Measurements from ENCODE around the gene MRFAP1.

DNA sequence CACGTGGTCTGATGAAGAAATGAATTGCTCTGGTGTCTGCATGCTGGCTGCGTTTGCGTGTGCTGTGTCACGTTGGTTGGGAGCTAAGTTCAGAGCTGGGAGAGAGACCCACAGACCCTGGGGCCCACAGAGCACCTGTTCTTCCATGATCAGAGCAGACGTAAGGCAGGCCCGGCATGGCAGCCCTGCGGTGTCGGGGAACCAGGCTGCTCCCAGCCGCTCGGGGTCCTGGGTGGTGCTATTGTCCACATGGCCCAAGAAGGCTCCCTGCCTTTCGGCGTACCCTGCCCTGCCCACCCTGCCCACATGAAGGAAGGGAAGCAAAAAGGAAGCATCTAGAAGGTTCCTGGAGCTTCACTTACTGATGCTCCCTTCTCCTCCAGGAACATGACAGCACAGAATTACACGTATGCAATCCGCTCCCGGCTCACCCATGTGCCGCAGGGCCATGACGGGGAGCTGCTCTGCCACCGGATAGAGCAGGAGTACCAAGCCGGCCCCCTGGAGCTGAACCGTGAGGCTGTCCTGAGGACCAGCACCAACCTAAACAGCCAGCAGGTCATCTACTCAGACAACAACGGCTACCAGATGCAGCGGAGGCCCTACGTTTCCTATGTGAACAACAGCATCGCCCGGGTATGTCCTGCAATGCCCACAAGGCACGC lies 30.9 kb upstream of the MRFAP1 start:
- TF ChIP-seq, protein P1, sequence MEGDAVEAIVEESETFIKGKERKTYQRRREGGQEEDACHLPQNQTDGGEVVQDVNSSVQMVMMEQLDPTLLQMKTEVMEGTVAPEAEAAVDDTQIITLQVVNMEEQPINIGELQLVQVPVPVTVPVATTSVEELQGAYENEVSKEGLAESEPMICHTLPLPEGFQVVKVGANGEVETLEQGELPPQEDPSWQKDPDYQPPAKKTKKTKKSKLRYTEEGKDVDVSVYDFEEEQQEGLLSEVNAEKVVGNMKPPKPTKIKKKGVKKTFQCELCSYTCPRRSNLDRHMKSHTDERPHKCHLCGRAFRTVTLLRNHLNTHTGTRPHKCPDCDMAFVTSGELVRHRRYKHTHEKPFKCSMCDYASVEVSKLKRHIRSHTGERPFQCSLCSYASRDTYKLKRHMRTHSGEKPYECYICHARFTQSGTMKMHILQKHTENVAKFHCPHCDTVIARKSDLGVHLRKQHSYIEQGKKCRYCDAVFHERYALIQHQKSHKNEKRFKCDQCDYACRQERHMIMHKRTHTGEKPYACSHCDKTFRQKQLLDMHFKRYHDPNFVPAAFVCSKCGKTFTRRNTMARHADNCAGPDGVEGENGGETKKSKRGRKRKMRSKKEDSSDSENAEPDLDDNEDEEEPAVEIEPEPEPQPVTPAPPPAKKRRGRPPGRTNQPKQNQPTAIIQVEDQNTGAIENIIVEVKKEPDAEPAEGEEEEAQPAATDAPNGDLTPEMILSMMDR (IDR thresholded peaks at IDR 0.05; ENCODE audit: low read length), result no peak
- no peak for TF ChIP-seq EZH2phosphoT487 (IDR thresholded peaks at IDR 0.05; ENCODE audit: low read length)
- no peak for TF ChIP-seq EZH2 (optimal IDR thresholded peaks at IDR 0.05; ENCODE audit: low read depth, low read length)
